T-cell (primary cell): ENCODE measurements around the gene CHGA. TPM values are rescaled to one million over a fixed set of nuclear protein-coding genes. Genes with fewer than 3 reads are reported as not detected.

Source experiments
- ATAC-seq, 4 experiments: fragments of 200-7000 bp in 3 of 4; fragments of 150-1000 bp in 1 of 4; cut with Tn5 transposase; replicated peaks in 1 of 4; 1 replicate in 3 of 4; 2 replicates in 1 of 4; pipeline ENCODE4 v1.10.0; 2021; ENCODE audit warnings: moderate library complexity in 3 of 4, mild to moderate bottlenecking in 2 of 4, moderate number of reproducible peaks in 1 of 4
- CTCF ChIA-PET, 2 donors: fragments of 300-600 bp; sonication (Branson Sonifier 250); formaldehyde crosslinking; loops; one replicate each; lab custom pipeline; 2022; ENCODE audit warnings: antibody characterized with exemption in 2 of 2; lab: Charles Lee
- POLR2A ChIA-PET, 2 donors: fragments of 300-600 bp; sonication (Branson Sonifier 250); formaldehyde crosslinking; loops; one replicate each; lab custom pipeline; 2022; ENCODE audit warnings: antibody characterized with exemption in 2 of 2; lab: Charles Lee
- DNase-seq, 35 experiments: peaks; one replicate each; pipeline versions ENCODE4 v3.0.0 to v3.0.0-alpha.2; 2013 to 2023
- H3K27ac ChIP-seq: one replicate; pipeline ENCODE4 v1.5.1; 2013; ENCODE audit warnings: low read length
- H3K27me3 ChIP-seq, 2 experiments: replicated peaks in 1 of 2; 1 replicate in 1 of 2; 2 replicates in 1 of 2; pipeline versions ENCODE4 v1.6.1 to v1.7.0; 2013; ENCODE audit warnings: low read length in 1 of 2, mixed read lengths in 1 of 2; ENCODE audit not compliant: control insufficient read depth in 2 of 2, insufficient read depth in 2 of 2; ENCODE audit errors: extremely low read depth in 1 of 2
- H3K36me3 ChIP-seq, 2 donors: 1 replicate in 1 of 2; 2 replicates in 1 of 2; pipeline versions ENCODE4 v1.6.1 to v1.7.0; 2013; ENCODE audit warnings: low read length in 1 of 2; ENCODE audit not compliant: control insufficient read depth in 2 of 2, insufficient read depth in 1 of 2; ENCODE audit errors: extremely low read depth in 1 of 2
- H3K4me1 ChIP-seq, 2 experiments: 1 replicate in 1 of 2; 2 replicates in 1 of 2; pipeline versions ENCODE4 v1.6.1 to v1.7.0; 2013; ENCODE audit warnings: low read length in 2 of 2, mixed read lengths in 1 of 2; ENCODE audit not compliant: insufficient read depth in 2 of 2, control insufficient read depth in 1 of 2; ENCODE audit errors: extremely low read depth in 1 of 2
- H3K4me3 ChIP-seq, 2 donors: 1 replicate in 1 of 2; 2 replicates in 1 of 2; pipeline versions ENCODE4 v1.5.1 to v1.7.0; 2013; ENCODE audit warnings: mild to moderate bottlenecking in 2 of 2, low read length in 1 of 2, moderate library complexity in 1 of 2; ENCODE audit not compliant: control insufficient read depth in 1 of 2; ENCODE audit errors: extremely low read depth in 1 of 2
- H3K9me3 ChIP-seq: 2 replicates; pipeline ENCODE4 v1.7.0; 2013
- H3K27ac Mint-ChIP-seq, 2 donors: one replicate each; pipeline ENCODE4 v1.8.0; 2020 to 2021; ENCODE audit warnings: mild to moderate bottlenecking in 2 of 2, mixed read lengths in 2 of 2
- H3K27me3 Mint-ChIP-seq, 2 donors: one replicate each; pipeline ENCODE4 v1.8.0; 2021 to 2022; ENCODE audit warnings: mixed read lengths in 2 of 2
- H3K36me3 Mint-ChIP-seq: one replicate; pipeline ENCODE4 v1.8.0; 2021; ENCODE audit warnings: mixed read lengths
- H3K4me1 Mint-ChIP-seq, 3 donors: one replicate each; pipeline ENCODE4 v1.8.0; 2020 to 2022; ENCODE audit warnings: mixed read lengths in 3 of 3, mild to moderate bottlenecking in 1 of 3
- H3K4me3 Mint-ChIP-seq, 3 donors: one replicate each; pipeline ENCODE4 v1.8.0; 2020 to 2022; ENCODE audit warnings: mild to moderate bottlenecking in 3 of 3, mixed read lengths in 3 of 3, moderate library complexity in 3 of 3
- H3K9me3 Mint-ChIP-seq, 3 donors: one replicate each; pipeline ENCODE4 v1.8.0; 2020 to 2022; ENCODE audit warnings: mixed read lengths in 3 of 3
- WGBS: methylation state at CpG from one replicate; pipeline ENCODE4 v1.1.5; 2013; ENCODE audit warnings: missing lambda C conversion rate; ENCODE audit not compliant: insufficient coverage; 5-methylcytosine and 5-hydroxymethylcytosine counted together
- total RNA-seq, 35 experiments: library from RNA in 6 of 35; stranded (reverse) in 6 of 35; fragments of 120-200 nt in 1 of 35; gene quantifications; one replicate each; pipeline versions ENCODE4 v1.2.1 to v1.2.4 and lab custom pipeline; 2013 to 2026

Gene CHGA
- total RNA-seq, 5 donors from 2014 or later (not counting 1 experiment from before 2014, with no cell fraction given) = 0.18 TPM; not detected in 4

- peaks cover 0 to 5% (median 5%) of the 10 kb centered on the region in 3 donors for H3K4me1 Mint-ChIP-seq
- Histone ChIP-seq H3K4me3 (no peak overlapping the region), H3K27ac (no peak overlapping the region), H3K4me1 (no peaks in the 10 kb centered on the region), H3K36me3 (no peaks in the 10 kb centered on the region), H3K9me3 (no peaks in the 10 kb centered on the region), H3K27me3 (peaks cover 0 to 25% of the 10 kb centered on the region in 2 experiments)
- H3K4me3 Mint-ChIP-seq = no peak overlapping the region
- H3K27ac Mint-ChIP-seq = no peak overlapping the region
- no peaks in the 10 kb centered on the region for H3K36me3 Mint-ChIP-seq
- peaks cover 10 to 22% (median 12%) of the 10 kb centered on the region in 3 donors for H3K9me3 Mint-ChIP-seq
- DNase-seq = no peak
- CTCF ChIA-PET = no interaction called here
- no peak for ATAC-seq
- peaks cover 5 to 22% of the 10 kb centered on the region in 2 donors for H3K27me3 Mint-ChIP-seq
- POLR2A ChIA-PET = no interaction called here
These were observed 30.4 kb upstream of the CHGA start for GRCh38 chr14:92892589-92892988.

- peaks cover 0 to 12% of the 10 kb centered on the region in 2 experiments for H3K4me1 ChIP-seq
- H3K27me3 ChIP-seq = peaks cover 0 to 40% of the 10 kb centered on the region in 2 experiments
- ChIA-PET CTCF (no interaction called here), POLR2A (no interaction called here)
- no peak overlapping the region for H3K27ac ChIP-seq
- no peaks in the 10 kb centered on the region for H3K36me3 ChIP-seq
- Mint-ChIP-seq H3K36me3 (no peaks in the 10 kb centered on the region), H3K27me3 (peaks cover 5 to 19% of the 10 kb centered on the region in 2 donors), H3K4me3 (no peak overlapping the region), H3K9me3 (peaks cover 9 to 12% (median 10%) of the 10 kb centered on the region in 3 donors), H3K27ac (no peak overlapping the region), H3K4me1 (peaks cover 9 to 20% (median 16%) of the 10 kb centered on the region in 3 donors)
- H3K9me3 ChIP-seq = no peaks in the 10 kb centered on the region
- DNase-seq (no peak), ATAC-seq (no peak)
- WGBS = no CpG with 5 or more reads among the region's 4 CpGs
- H3K4me3 ChIP-seq = no peak overlapping the region
These were observed 27.5 kb upstream of the CHGA start for GRCh38 chr14:92895352-92895878.

GRCh38 chr14:92897922-92898565, 24.9 kb upstream of the CHGA start:
- peak; percentile 48 to 77 (median 72) for ATAC-seq
- Histone ChIP-seq H3K9me3 (no peaks in the 10 kb centered on the region), H3K36me3 (no peaks in the 10 kb centered on the region), H3K27ac (no peak overlapping the region), H3K27me3 (peaks cover 0 to 51% of the 10 kb centered on the region in 2 experiments), H3K4me1 (peaks cover 0 to 23% of the 10 kb centered on the region in 2 experiments), H3K4me3 (peak overlapping the region in 1 of 2 donors; percentile 21)
- peak in 1 of 35 experiments; percentile 7 for DNase-seq
- H3K4me3 Mint-ChIP-seq = peak overlapping the region; percentile 31 to 62 (median 50)
- no peaks in the 10 kb centered on the region for H3K36me3 Mint-ChIP-seq
- H3K27ac Mint-ChIP-seq = peak overlapping the region; percentile 48 to 73
- H3K4me1 Mint-ChIP-seq = peaks cover 17 to 25% (median 19%) of the 10 kb centered on the region in 3 donors
- H3K9me3 Mint-ChIP-seq = peaks cover 5 to 6% (median 6%) of the 10 kb centered on the region in 3 donors
- ChIA-PET CTCF (no interaction called here), POLR2A (no interaction called here)
- 66% methylated on average over 3 of the region's 5 CpGs for WGBS
- H3K27me3 Mint-ChIP-seq = peaks cover 11 to 19% of the 10 kb centered on the region in 2 donors

GRCh38 chr14:92898566-92899131, 24.3 kb upstream of the CHGA start:
- DNase-seq = no peak

GRCh38 chr14:92900660-92901059, 22.3 kb upstream of the CHGA start:
- Histone ChIP-seq H3K4me3 (no peak overlapping the region), H3K9me3 (no peaks in the 10 kb centered on the region), H3K36me3 (no peaks in the 10 kb centered on the region), H3K4me1 (peaks cover 0 to 35% of the 10 kb centered on the region in 2 experiments), H3K27me3 (peaks cover 0 to 59% of the 10 kb centered on the region in 2 experiments), H3K27ac (no peak overlapping the region)
- POLR2A ChIA-PET = no interaction called here
- Mint-ChIP-seq H3K27me3 (peaks cover 7 to 11% of the 10 kb centered on the region in 2 donors), H3K4me3 (no peak overlapping the region), H3K9me3 (no peaks in the 10 kb centered on the region), H3K27ac (no peak overlapping the region), H3K36me3 (no peaks in the 10 kb centered on the region), H3K4me1 (peaks cover 25 to 45% (median 30%) of the 10 kb centered on the region in 3 donors)
- CTCF ChIA-PET = no interaction called here
- no CpG with 5 or more reads among the region's 2 CpGs for WGBS
- DNase-seq (no peak), ATAC-seq (no peak)

More at GRCh38 chr14:92898566-92899131, 24.3 kb upstream of the CHGA start:
- Histone ChIP-seq H3K27ac (no peak overlapping the region), H3K27me3 (peaks cover 0 to 57% of the 10 kb centered on the region in 2 experiments), H3K36me3 (no peaks in the 10 kb centered on the region), H3K9me3 (no peaks in the 10 kb centered on the region), H3K4me3 (no peak overlapping the region), H3K4me1 (peaks cover 0 to 29% of the 10 kb centered on the region in 2 experiments)
- Mint-ChIP-seq H3K9me3 (peaks cover 2 to 4% (median 2%) of the 10 kb centered on the region in 3 donors), H3K4me3 (peak overlapping the region in 2 of 3 donors; percentile 31 to 50), H3K27ac (no peak overlapping the region), H3K4me1 (peaks cover 23 to 31% (median 25%) of the 10 kb centered on the region in 3 donors), H3K36me3 (no peaks in the 10 kb centered on the region), H3K27me3 (peaks cover 11 to 18% of the 10 kb centered on the region in 2 donors)
- ChIA-PET POLR2A (no interaction called here), CTCF (no interaction called here)
- ATAC-seq = peak in 2 of 4 experiments; percentile 46 to 59
- WGBS = 8% methylated on average over 7 of the region's 9 CpGs

- peak overlapping the region in 1 of 3 donors; percentile 61 for H3K4me3 Mint-ChIP-seq
- ChIA-PET CTCF (interaction anchor here in 1 of 2 donors (0.7 kb wide), 1 partner anchor 139 kb away, joined by 3 read pairs; no protein-coding TSS in a partner anchor), POLR2A (interaction anchor here in 1 of 2 donors (0.6 kb wide), 1 partner anchor 32 kb away, joined by 3 read pairs; no protein-coding TSS in a partner anchor)
- H3K9me3 ChIP-seq = no peaks in the 10 kb centered on the region
- peaks cover 25 to 45% (median 30%) of the 10 kb centered on the region in 3 donors for H3K4me1 Mint-ChIP-seq
- no peak for DNase-seq
- H3K4me1 ChIP-seq = peaks cover 0 to 35% of the 10 kb centered on the region in 2 experiments
- H3K27me3 ChIP-seq = peaks cover 0 to 62% of the 10 kb centered on the region in 2 experiments
- H3K27me3 Mint-ChIP-seq = peaks cover 7 to 10% of the 10 kb centered on the region in 2 donors
- no peaks in the 10 kb centered on the region for H3K36me3 ChIP-seq
- no peaks in the 10 kb centered on the region for H3K9me3 Mint-ChIP-seq
- H3K36me3 Mint-ChIP-seq = no peaks in the 10 kb centered on the region
- WGBS = 25% methylated on average over 2 of the region's 6 CpGs
- H3K27ac Mint-ChIP-seq = no peak overlapping the region
- H3K27ac ChIP-seq = no peak overlapping the region
- ATAC-seq = no peak
- H3K4me3 ChIP-seq = no peak overlapping the region
These were observed 20.8 kb upstream of the CHGA start for GRCh38 chr14:92902191-92902590.
